ENCODE results near the gene RASL12.

DNA sequence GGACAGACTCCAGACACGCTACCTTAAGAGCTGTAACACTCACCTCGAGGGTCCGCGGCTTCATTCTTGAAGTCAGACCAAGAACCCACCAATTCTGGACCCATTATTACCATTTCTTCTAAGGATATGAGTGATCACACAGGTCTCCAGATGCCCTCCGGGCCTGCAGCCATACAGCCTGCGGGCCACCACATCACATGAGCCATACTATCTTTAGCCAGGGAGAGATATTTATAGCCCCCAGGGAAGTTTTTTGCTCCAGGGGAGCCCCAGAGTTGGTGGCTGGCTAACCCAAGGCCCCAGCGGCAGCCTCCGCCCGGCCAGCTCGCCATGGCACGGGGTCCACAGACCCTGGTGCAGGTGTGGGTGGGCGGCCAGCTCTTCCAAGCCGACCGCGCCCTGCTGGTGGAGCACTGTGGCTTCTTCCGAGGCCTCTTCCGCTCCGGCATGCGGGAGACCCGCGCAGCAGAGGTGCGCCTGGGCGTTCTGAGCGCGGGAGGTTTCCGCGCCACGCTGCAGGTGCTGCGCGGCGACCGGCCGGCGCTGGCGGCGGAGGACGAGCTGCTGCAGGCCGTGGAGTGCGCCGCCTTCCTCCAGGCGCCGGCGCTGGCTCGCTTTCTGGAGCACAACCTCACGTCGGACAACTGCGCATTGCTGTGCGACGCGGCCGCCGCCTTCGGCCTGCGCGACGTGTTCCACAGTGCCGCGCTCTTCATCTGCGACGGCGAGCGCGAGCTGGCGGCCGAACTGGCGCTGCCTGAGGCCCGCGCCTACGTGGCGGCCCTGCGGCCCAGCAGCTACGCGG lies 8.9 kb upstream of the RASL12 start, which contains the start of gene KBTBD13:
- no peak for TF ChIP-seq POLR2A (IDR thresholded peaks at IDR 0.05)
- TF ChIP-seq, protein P1, sequence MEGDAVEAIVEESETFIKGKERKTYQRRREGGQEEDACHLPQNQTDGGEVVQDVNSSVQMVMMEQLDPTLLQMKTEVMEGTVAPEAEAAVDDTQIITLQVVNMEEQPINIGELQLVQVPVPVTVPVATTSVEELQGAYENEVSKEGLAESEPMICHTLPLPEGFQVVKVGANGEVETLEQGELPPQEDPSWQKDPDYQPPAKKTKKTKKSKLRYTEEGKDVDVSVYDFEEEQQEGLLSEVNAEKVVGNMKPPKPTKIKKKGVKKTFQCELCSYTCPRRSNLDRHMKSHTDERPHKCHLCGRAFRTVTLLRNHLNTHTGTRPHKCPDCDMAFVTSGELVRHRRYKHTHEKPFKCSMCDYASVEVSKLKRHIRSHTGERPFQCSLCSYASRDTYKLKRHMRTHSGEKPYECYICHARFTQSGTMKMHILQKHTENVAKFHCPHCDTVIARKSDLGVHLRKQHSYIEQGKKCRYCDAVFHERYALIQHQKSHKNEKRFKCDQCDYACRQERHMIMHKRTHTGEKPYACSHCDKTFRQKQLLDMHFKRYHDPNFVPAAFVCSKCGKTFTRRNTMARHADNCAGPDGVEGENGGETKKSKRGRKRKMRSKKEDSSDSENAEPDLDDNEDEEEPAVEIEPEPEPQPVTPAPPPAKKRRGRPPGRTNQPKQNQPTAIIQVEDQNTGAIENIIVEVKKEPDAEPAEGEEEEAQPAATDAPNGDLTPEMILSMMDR (IDR thresholded peaks at IDR 0.05): no peak

Data from esophagus squamous epithelium (tissue), 4 donors.